T-cell (primary cell): ENCODE measurements around the gene KIAA0513. TPM values are rescaled to one million over a fixed set of nuclear protein-coding genes. Genes with fewer than 3 reads are reported as not detected.

Experiments used
- ATAC-seq, 4 experiments: fragments of 200-7000 bp in 3 of 4; fragments of 150-1000 bp in 1 of 4; cut with Tn5 transposase; replicated peaks in 1 of 4; 1 replicate in 3 of 4; 2 replicates in 1 of 4; pipeline ENCODE4 v1.10.0; 2021; ENCODE audit warnings: moderate library complexity in 3 of 4, mild to moderate bottlenecking in 2 of 4, moderate number of reproducible peaks in 1 of 4
- CTCF ChIA-PET, 2 donors: fragments of 300-600 bp; sonication (Branson Sonifier 250); formaldehyde crosslinking; loops; one replicate each; lab custom pipeline; 2022; ENCODE audit warnings: antibody characterized with exemption in 2 of 2; lab: Charles Lee
- POLR2A ChIA-PET, 2 donors: fragments of 300-600 bp; sonication (Branson Sonifier 250); formaldehyde crosslinking; loops; one replicate each; lab custom pipeline; 2022; ENCODE audit warnings: antibody characterized with exemption in 2 of 2; lab: Charles Lee
- DNase-seq, 35 experiments: peaks; one replicate each; pipeline versions ENCODE4 v3.0.0 to v3.0.0-alpha.2; 2013 to 2023
- H3K27ac ChIP-seq: one replicate; pipeline ENCODE4 v1.5.1; 2013; ENCODE audit warnings: low read length
- H3K27me3 ChIP-seq, 2 experiments: replicated peaks in 1 of 2; 1 replicate in 1 of 2; 2 replicates in 1 of 2; pipeline versions ENCODE4 v1.6.1 to v1.7.0; 2013; ENCODE audit warnings: low read length in 1 of 2, mixed read lengths in 1 of 2; ENCODE audit not compliant: control insufficient read depth in 2 of 2, insufficient read depth in 2 of 2; ENCODE audit errors: extremely low read depth in 1 of 2
- H3K36me3 ChIP-seq, 2 donors: 1 replicate in 1 of 2; 2 replicates in 1 of 2; pipeline versions ENCODE4 v1.6.1 to v1.7.0; 2013; ENCODE audit warnings: low read length in 1 of 2; ENCODE audit not compliant: control insufficient read depth in 2 of 2, insufficient read depth in 1 of 2; ENCODE audit errors: extremely low read depth in 1 of 2
- H3K4me1 ChIP-seq, 2 experiments: 1 replicate in 1 of 2; 2 replicates in 1 of 2; pipeline versions ENCODE4 v1.6.1 to v1.7.0; 2013; ENCODE audit warnings: low read length in 2 of 2, mixed read lengths in 1 of 2; ENCODE audit not compliant: insufficient read depth in 2 of 2, control insufficient read depth in 1 of 2; ENCODE audit errors: extremely low read depth in 1 of 2
- H3K4me3 ChIP-seq, 2 donors: 1 replicate in 1 of 2; 2 replicates in 1 of 2; pipeline versions ENCODE4 v1.5.1 to v1.7.0; 2013; ENCODE audit warnings: mild to moderate bottlenecking in 2 of 2, low read length in 1 of 2, moderate library complexity in 1 of 2; ENCODE audit not compliant: control insufficient read depth in 1 of 2; ENCODE audit errors: extremely low read depth in 1 of 2
- H3K9me3 ChIP-seq: 2 replicates; pipeline ENCODE4 v1.7.0; 2013
- H3K27ac Mint-ChIP-seq, 2 donors: one replicate each; pipeline ENCODE4 v1.8.0; 2020 to 2021; ENCODE audit warnings: mild to moderate bottlenecking in 2 of 2, mixed read lengths in 2 of 2
- H3K27me3 Mint-ChIP-seq, 2 donors: one replicate each; pipeline ENCODE4 v1.8.0; 2021 to 2022; ENCODE audit warnings: mixed read lengths in 2 of 2
- H3K36me3 Mint-ChIP-seq: one replicate; pipeline ENCODE4 v1.8.0; 2021; ENCODE audit warnings: mixed read lengths
- H3K4me1 Mint-ChIP-seq, 3 donors: one replicate each; pipeline ENCODE4 v1.8.0; 2020 to 2022; ENCODE audit warnings: mixed read lengths in 3 of 3, mild to moderate bottlenecking in 1 of 3
- H3K4me3 Mint-ChIP-seq, 3 donors: one replicate each; pipeline ENCODE4 v1.8.0; 2020 to 2022; ENCODE audit warnings: mild to moderate bottlenecking in 3 of 3, mixed read lengths in 3 of 3, moderate library complexity in 3 of 3
- H3K9me3 Mint-ChIP-seq, 3 donors: one replicate each; pipeline ENCODE4 v1.8.0; 2020 to 2022; ENCODE audit warnings: mixed read lengths in 3 of 3
- WGBS: methylation state at CpG from one replicate; pipeline ENCODE4 v1.1.5; 2013; ENCODE audit warnings: missing lambda C conversion rate; ENCODE audit not compliant: insufficient coverage; 5-methylcytosine and 5-hydroxymethylcytosine counted together
- total RNA-seq, 35 experiments: library from RNA in 6 of 35; stranded (reverse) in 6 of 35; fragments of 120-200 nt in 1 of 35; gene quantifications; one replicate each; pipeline versions ENCODE4 v1.2.1 to v1.2.4 and lab custom pipeline; 2013 to 2026

KIAA0513 gene
- total RNA-seq, 5 donors from 2014 or later (not counting 1 experiment from before 2014, with no cell fraction given): 9.2 to 19.7 (median 17.2) TPM

- CTCF ChIA-PET: no interaction called here
These were observed 99.8 kb downstream of the KIAA0513 start for GRCh38 chr16:85127379-85127723.

GRCh38 chr16:85128079-85128837 is 100.7 kb downstream of the KIAA0513 start:
- DNase-seq: no peak
- H3K4me3 ChIP-seq: no peak overlapping the region
- Mint-ChIP-seq H3K4me3 (no peak overlapping the region), H3K4me1 (peaks cover 2 to 7% (median 6%) of the 10 kb centered on the region in 3 donors), H3K36me3 (no peaks in the 10 kb centered on the region), H3K9me3 (peaks cover 0 to 3% (median 0%) of the 10 kb centered on the region in 3 donors), H3K27me3 (peaks cover 0 to 1% of the 10 kb centered on the region in 2 donors), H3K27ac (no peak overlapping the region)
- 90% methylated on average over 4 of the region's 9 CpGs for WGBS
- H3K27ac ChIP-seq: no peak overlapping the region
- H3K27me3 ChIP-seq: peaks cover 0 to 9% of the 10 kb centered on the region in 2 experiments
- no peaks in the 10 kb centered on the region for H3K36me3 ChIP-seq
- ChIA-PET POLR2A (no interaction called here), CTCF (interaction anchor here in 1 of 2 donors (0.7 kb wide), 1 partner anchor 46 kb away, joined by 6 read pairs; no protein-coding TSS in a partner anchor)
- no peaks in the 10 kb centered on the region for H3K9me3 ChIP-seq
- no peak for ATAC-seq
- peaks cover 0 to 6% of the 10 kb centered on the region in 2 experiments for H3K4me1 ChIP-seq

More at GRCh38 chr16:85127379-85127723, 99.8 kb downstream of the KIAA0513 start:
- Histone ChIP-seq H3K4me1 (peaks cover 0 to 6% of the 10 kb centered on the region in 2 experiments), H3K9me3 (no peaks in the 10 kb centered on the region), H3K27ac (no peak overlapping the region), H3K27me3 (peaks cover 0 to 9% of the 10 kb centered on the region in 2 experiments), H3K36me3 (no peaks in the 10 kb centered on the region), H3K4me3 (no peak overlapping the region)
- H3K4me1 Mint-ChIP-seq: peaks cover 2 to 7% (median 6%) of the 10 kb centered on the region in 3 donors
- H3K9me3 Mint-ChIP-seq: peaks cover 0 to 3% (median 0%) of the 10 kb centered on the region in 3 donors
- ATAC-seq (no peak), DNase-seq (no peak)
- 93% methylated on average over 2 of the region's 3 CpGs for WGBS
- H3K27me3 Mint-ChIP-seq: peaks cover 0 to 1% of the 10 kb centered on the region in 2 donors
- no peaks in the 10 kb centered on the region for H3K36me3 Mint-ChIP-seq
- POLR2A ChIA-PET: no interaction called here
- H3K27ac Mint-ChIP-seq: no peak overlapping the region
- no peak overlapping the region for H3K4me3 Mint-ChIP-seq

GRCh38 chr16:85129876-85130704 is 102.5 kb downstream of the KIAA0513 start:
- WGBS: 78% methylated on average over 7 of the region's 15 CpGs
- Histone ChIP-seq H3K4me3 (no peak overlapping the region), H3K36me3 (no peaks in the 10 kb centered on the region), H3K27ac (no peak overlapping the region), H3K27me3 (peaks cover 0 to 18% of the 10 kb centered on the region in 2 experiments), H3K9me3 (no peaks in the 10 kb centered on the region), H3K4me1 (peaks cover 0 to 14% of the 10 kb centered on the region in 2 experiments)
- Mint-ChIP-seq H3K36me3 (no peaks in the 10 kb centered on the region), H3K4me1 (peaks cover 2 to 7% (median 7%) of the 10 kb centered on the region in 3 donors), H3K9me3 (peaks cover 0 to 3% (median 0%) of the 10 kb centered on the region in 3 donors), H3K4me3 (no peak overlapping the region), H3K27me3 (peaks cover 0 to 1% of the 10 kb centered on the region in 2 donors), H3K27ac (no peak overlapping the region)
- ChIA-PET CTCF (no interaction called here), POLR2A (no interaction called here)
- no peak for DNase-seq
- ATAC-seq: no peak

- no peak for DNase-seq
- H3K4me3 Mint-ChIP-seq: no peak overlapping the region
- 93% methylated on average over 2 of the region's 5 CpGs for WGBS
- peaks cover 2 to 7% (median 7%) of the 10 kb centered on the region in 3 donors for H3K4me1 Mint-ChIP-seq
- Histone ChIP-seq H3K4me1 (peaks cover 0 to 18% of the 10 kb centered on the region in 2 experiments), H3K4me3 (no peak overlapping the region), H3K36me3 (no peaks in the 10 kb centered on the region), H3K27me3 (peaks cover 0 to 24% of the 10 kb centered on the region in 2 experiments), H3K9me3 (no peaks in the 10 kb centered on the region), H3K27ac (no peak overlapping the region)
- H3K27me3 Mint-ChIP-seq: peaks cover 0 to 1% of the 10 kb centered on the region in 2 donors
- no peaks in the 10 kb centered on the region for H3K36me3 Mint-ChIP-seq
- no peak for ATAC-seq
- POLR2A ChIA-PET: no interaction called here
- H3K9me3 Mint-ChIP-seq: no peaks in the 10 kb centered on the region
- H3K27ac Mint-ChIP-seq: no peak overlapping the region
- CTCF ChIA-PET: no interaction called here
These were observed 103.1 kb downstream of the KIAA0513 start for GRCh38 chr16:85130705-85131028.

- no peak overlapping the region for H3K27ac Mint-ChIP-seq
- H3K27me3 ChIP-seq: peaks cover 0 to 38% of the 10 kb centered on the region in 2 experiments
- DNase-seq (no peak), ATAC-seq (no peak)
- H3K4me3 Mint-ChIP-seq: no peak overlapping the region
- H3K36me3 ChIP-seq: no peaks in the 10 kb centered on the region
- no peaks in the 10 kb centered on the region for H3K36me3 Mint-ChIP-seq
- POLR2A ChIA-PET: no interaction called here
- no peak overlapping the region for H3K4me3 ChIP-seq
- CTCF ChIA-PET: no interaction called here
- H3K27ac ChIP-seq: no peak overlapping the region
- WGBS: 92% methylated on average over 10 of the region's 20 CpGs
- H3K9me3 ChIP-seq: no peaks in the 10 kb centered on the region
- H3K27me3 Mint-ChIP-seq: peaks cover 6 to 10% of the 10 kb centered on the region in 2 donors
- H3K4me1 Mint-ChIP-seq: peaks cover 2 to 9% (median 3%) of the 10 kb centered on the region in 3 donors
- no peaks in the 10 kb centered on the region for H3K9me3 Mint-ChIP-seq
- H3K4me1 ChIP-seq: peaks cover 0 to 18% of the 10 kb centered on the region in 2 experiments
These were observed 105.1 kb downstream of the KIAA0513 start for GRCh38 chr16:85132456-85133289.

GRCh38 chr16:85133290-85133599 is 105.7 kb downstream of the KIAA0513 start:
- Histone ChIP-seq H3K9me3 (no peaks in the 10 kb centered on the region), H3K36me3 (no peaks in the 10 kb centered on the region), H3K27me3 (peaks cover 0 to 43% of the 10 kb centered on the region in 2 experiments), H3K4me3 (no peak overlapping the region), H3K4me1 (peaks cover 0 to 18% of the 10 kb centered on the region in 2 experiments), H3K27ac (no peak overlapping the region)
- POLR2A ChIA-PET: no interaction called here
- WGBS: 100% methylated on average over 1 of the region's 1 CpG
- CTCF ChIA-PET: no interaction called here
- Mint-ChIP-seq H3K27ac (no peak overlapping the region), H3K9me3 (no peaks in the 10 kb centered on the region), H3K4me1 (peaks cover 4 to 13% (median 9%) of the 10 kb centered on the region in 3 donors), H3K4me3 (no peak overlapping the region), H3K27me3 (peaks cover 12 to 15% of the 10 kb centered on the region in 2 donors), H3K36me3 (no peaks in the 10 kb centered on the region)
- DNase-seq: no peak
- ATAC-seq: no peak
